NK-92 treated with Interleukin-12 subunit alpha and Interleukin-12 subunit beta, amount 100 ng/mL, for 24 hours (cell line): Measurements from ENCODE around the gene SLC43A2.

ENCODE experiments used
- DNase-seq: peaks from one replicate; lab custom pipeline; 2025; lab: John Stamatoyannopoulos, UW

The SLC43A2 gene

DNA sequence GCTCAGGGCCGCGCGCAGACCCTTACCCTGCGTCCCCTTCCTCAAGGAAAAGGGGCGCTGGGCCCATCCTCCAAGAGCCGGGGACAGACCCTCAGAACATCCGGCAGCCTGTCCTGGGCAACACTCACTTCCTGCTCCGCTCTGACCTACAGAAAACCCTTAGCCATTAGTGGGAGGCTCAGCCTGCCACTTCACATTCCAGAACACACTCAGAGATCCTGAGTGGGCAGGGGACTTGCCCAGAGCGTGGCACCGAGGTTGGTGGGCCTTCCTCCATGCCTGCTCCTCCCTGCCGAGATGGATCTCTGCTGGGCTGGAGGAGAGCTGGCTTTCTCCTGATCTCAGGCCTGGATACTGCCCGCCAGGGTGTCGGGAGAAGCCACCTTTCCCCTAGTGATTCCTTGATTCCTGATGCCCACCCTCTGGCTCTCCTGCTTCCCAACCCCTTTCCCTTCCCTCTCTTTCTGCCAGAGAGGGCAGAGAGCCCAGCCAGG is 15.4 kb upstream of the SLC43A2 start:
- DNase-seq: no peak

DNA sequence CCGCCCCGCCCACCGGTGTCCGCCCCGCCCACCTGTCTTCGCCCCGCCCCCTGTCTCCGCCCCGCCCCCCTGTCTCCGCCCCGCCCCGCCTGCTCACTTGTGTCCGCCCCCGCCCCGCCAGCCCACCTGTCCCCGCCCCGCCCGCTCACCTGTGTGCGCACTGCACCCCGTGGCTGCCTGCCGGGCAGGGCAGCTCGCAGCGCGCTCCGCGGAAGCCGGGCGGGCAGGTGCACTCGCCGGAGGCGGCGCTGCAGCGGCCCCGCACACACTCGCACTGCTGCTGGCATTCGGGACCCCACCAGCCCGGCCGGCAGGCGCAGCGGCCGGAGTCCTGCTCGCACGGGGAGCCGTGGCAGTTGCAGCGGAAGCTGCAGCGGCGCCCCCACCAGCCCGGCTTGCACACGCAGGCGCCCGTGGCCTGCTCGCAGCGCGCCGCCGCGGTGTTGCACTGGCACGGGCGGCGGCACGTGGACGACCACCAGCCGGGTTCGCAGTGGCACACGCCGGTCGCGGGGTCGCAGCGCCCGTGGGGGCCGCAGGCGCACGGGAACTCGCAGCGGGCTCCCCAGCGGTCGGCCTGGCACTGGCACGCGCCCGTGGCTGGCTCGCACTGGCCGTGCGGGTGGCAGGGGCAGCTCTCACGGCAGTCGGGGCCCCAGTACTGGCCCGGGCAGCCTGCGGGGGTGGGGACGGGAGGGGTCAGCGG is 14.8 kb upstream of the SLC43A2 start:
- DNase-seq: no peak

DNA sequence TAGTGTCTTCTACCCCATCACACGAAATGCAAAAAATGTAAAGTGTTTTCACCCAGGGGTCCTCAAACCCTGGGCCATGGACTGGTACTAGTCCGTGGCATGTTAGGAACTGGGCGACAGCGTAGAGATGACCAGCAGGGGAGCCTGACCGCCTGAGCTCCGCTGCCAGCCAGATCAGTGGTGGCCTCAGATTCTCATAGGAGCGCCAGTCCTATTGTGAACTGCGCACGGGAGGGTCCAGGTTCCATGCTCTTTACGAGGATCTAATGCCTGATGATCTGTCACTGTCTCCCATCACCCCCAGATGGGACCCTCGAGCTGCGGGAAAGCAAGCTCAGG is 12.4 kb upstream of the SLC43A2 start:
- no peak for DNase-seq

DNA sequence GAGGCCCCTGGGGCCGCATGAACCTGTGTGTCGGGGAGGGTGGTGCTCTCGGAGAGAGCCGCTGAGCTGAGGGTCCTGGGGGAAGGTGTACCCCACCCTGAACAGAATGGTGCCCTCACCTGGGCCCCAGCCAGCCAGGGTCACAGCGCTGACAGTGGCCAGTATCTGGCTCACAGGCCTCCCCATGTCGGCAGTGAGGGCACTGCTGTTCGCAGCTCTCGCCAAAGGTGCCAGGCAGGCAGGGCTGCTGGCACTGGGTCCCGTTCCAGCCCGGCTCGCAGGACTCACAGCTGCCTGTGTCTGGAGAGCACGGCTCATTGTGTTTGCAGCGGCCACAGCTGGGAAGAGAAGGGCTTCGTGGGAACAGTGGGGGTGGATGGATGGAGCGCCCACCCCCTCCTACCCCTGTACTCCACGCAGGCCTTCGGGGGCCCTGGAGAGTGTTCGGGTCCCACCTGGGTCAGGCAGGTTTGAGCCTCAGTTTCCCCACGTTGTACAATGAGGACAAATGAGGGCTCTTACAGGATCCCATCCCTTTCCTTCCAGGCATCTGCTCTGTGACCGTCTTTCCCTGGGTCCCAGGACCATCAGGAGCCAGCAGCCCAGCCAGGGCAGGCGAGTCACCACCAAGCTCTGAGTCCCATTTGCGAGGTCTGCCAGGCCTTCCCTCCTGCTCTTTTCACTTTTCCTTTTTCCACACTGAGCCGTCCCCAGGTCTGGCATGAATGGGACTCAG is 11.9 kb upstream of the SLC43A2 start:
- DNase-seq: no peak

DNA sequence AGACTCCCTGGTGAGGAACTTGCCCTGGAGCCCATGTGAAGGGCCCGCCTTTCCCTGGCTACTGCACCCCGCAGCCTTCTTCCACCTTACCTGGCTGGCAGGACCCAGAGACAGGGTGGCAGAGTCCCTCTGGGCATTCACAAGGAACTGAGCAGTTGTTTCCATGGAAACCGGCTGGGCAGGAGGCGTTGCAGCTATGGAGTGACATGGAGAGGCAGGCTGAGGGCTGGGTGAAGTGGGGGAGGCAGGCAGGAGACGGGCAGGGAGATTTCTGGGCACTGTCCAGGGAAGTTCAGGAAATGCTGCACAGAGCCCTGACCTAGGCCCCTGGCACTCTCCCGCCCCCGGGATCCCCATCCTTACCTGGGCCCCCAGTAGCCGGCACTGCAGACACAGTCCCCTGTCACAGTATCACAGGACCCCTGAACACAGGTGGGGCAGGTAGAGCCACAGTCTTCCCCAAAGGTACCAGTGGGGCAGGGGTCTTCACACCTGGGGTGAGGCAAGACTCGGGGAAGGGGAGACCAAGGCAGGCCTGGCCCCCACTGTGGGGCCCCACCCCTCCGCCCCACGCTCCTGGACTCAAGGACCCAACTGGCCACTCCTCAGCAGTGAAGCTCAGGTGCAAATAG is 11.0 kb upstream of the SLC43A2 start:
- DNase-seq: no peak

DNA sequence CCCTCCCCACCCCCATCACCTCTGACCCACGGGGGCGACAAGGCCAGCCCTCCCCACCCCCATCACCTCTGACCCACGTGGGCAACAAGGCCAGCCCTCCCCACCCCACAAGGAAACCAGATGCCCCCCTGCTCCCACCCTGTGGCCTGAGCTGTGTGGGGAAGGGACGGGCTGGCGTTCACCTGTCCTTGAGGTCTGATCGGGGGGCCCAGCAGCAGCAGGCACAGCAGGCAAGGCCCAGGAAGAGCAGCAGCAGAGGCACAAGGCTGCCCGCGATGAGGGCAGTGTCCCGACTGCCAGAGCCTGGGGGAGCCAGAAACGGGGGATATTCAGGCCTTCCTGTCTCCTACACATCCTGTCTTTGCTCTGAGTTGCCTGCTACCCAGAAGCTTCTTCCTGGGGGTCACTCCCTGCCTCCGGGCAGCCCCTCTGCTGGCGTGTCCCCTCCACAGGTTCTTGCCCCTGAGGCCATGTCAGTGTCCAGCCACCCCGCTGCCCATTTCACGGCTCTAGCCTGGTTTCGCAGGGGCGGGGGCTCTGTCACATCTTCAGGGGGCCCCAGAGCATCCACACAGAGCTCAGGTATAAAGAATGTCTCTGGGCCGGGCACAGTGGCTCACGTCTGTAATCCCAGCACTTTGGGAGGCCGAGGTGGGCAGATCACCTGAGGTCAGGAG is 10.1 kb upstream of the SLC43A2 start:
- DNase-seq: no peak

DNA sequence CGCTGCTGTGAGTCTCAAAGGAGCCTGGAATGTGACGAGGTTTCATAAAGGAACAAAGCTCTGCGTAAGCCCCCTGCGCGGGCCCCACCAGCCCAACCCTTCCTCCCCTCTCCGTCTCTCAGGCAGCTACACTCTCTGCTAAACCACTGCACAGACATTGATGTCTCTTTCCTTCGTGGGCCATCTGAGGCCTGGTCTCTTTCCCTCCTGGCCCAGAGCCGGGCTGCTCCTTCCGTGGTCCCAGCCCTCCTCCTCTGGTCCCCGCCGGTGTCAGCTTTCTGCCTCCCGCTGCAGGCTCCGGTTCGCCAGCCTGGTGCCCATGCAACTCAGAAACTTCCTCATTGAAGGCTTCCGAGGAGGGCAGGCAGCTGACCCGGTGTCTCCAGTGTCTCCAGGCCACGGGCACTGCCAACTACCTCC is 9.5 kb upstream of the SLC43A2 start:
- no peak for DNase-seq

DNA sequence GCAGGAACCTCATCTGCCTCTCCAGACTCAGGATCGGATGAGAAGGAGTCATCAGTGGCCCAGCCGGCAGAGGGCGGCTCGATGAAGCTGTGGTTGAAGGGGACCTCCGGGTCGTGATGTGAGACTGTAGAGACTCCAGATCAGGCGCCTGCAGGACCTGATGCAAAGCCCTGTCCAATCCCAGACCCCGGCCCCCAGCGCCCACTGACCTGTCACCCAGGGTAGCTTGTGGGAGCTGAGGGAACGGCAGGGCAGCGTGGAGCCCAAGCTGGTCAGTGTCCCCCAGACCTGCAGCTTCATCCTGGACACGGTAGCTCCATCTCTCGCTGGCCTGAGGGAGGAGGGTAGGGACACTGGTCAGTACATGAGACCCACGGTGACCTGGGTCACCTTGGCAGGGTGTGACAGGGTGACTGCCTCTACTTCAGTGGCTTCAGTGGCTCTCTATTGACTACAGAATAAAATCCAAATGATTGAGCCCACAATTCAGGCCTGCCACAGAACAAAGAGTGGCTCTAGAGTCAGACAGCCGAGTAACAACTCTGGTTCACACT is 8.2 kb upstream of the SLC43A2 start:
- DNase-seq: no peak

DNA sequence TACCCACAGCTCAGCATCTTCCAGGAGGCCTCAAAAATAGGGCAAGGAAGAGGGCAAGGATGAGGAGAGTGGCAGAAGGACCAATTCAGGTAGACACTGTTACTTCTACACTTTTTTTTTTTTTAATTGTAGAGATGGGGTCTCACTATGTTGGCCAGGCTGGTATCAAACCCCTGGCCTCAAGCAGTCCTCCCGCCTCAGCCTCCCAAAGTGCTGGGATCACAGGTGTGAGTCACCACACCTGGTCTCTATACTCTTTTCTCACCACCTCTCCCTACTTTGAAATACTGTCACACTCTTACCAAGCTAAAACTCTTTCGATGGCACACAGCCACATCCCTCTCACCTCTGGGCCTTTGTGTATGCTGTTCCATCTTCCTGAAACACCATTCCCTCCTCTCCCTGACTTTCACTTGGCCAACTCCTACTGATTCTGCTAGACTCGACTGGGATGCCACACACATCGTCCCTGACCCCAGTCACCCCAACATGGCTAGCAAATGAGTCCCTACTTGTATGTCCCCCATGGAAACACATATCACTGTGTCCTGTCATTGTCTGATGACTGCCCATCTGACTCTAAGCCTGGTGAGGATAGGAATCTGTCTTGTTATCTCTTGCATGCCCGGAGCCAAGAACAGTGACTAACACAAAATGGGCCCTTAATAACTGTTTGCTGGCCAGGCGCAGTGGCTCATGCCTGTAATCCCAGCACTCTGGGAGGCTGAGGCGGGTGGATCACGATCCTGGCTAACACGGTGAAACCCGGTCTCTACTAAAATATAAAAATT is 7.2 kb upstream of the SLC43A2 start:
- no peak for DNase-seq

DNA sequence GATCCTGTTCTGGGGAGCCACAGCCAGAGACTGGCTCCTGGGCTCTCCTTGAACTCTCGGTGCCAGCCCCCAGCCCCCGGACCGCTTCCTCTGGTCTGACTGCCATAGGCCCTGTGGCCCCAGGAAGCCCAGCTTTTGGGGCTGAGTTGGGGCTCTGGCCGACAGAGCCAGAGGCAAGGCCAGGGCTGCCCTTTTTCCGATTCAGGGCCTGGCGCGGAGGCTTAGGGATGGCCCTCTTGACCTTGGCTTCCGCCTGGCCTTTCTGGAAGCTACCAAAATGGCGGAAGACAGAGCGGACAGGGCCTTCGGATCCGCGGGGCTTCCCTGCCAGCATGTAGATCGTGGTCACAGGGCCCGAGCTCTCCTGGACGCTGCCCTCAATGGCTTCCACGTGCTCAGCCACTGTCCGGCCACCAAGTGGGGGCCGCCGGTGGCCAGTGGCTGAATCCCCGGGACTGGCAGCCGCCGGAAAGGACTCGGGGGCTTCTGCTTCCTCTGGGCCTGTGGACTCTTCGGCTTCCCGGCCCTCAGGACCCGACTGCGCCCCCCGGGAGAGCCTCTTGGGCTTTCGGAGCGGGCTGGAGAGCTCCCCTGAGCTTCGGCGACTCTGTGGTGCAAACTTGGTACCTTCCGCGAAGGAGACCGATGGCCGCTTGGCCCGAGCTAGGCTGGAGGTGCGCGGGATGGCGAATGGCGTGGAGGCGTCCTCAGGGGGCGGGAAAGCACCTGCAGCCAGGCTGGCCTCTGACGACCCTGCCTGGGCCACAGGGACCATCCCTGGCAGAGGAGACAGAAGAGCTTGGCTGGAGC is 6.4 kb upstream of the SLC43A2 start:
- DNase-seq: no peak

DNA sequence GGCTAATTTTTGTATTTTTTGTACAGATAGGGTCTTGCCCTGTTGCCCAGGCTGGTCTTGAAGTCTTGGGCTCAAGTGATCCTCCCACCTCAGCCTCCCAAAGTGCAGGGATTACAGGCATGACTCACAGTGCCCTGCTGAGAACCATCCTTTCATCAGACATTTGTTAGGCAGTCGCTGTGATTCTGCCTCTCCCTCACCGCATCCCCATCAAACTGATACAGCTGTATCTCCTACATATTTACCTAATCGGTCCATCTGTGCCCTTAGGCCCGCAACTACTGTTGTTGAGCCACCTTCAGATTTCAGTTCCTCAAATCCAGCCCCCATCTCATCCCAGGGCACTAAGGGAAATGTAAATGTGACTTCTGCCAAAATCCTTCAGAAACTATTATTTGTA is 2.0 kb upstream of the SLC43A2 start:
- DNase-seq: no peak

DNA sequence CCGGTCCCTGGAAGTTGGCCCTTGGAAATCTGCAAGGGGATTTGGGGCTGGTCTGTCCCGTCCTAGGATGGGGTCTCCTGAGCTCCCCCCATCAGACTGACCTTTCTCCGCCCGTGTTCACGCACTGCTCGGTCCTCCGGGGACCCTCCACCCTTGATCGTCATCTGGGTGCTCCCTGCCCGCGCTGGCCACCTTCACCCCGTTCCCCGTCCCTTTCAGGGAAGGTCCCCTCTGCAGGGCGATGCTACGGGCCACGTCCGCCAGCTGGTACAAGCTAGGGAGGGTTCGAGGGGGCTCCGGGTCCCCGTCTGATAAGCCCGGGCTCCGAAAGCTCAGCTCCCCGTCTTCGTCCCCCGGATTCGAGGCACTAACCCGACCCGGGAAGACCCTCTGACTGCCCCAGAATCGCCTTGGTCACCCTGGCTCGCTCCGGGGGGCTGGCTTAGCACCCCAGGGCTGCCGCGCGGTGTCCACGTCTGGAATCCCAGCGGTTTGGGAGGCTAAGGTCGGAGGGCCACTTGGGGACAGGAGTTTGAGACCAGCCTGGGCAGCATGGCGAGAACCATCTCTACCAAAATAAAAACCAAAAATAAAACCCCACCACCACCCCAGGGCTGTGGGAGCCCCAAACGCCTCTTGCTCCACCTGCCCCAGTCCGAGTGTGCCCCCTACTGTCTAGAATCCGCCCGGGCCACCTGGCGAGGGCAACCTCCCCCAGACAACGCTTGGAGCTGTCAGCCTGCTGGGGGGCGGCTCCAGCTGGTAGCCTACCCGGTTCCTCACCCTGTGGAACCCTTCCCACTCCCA is 1.1 kb upstream of the SLC43A2 start:
- DNase-seq: no peak

DNA sequence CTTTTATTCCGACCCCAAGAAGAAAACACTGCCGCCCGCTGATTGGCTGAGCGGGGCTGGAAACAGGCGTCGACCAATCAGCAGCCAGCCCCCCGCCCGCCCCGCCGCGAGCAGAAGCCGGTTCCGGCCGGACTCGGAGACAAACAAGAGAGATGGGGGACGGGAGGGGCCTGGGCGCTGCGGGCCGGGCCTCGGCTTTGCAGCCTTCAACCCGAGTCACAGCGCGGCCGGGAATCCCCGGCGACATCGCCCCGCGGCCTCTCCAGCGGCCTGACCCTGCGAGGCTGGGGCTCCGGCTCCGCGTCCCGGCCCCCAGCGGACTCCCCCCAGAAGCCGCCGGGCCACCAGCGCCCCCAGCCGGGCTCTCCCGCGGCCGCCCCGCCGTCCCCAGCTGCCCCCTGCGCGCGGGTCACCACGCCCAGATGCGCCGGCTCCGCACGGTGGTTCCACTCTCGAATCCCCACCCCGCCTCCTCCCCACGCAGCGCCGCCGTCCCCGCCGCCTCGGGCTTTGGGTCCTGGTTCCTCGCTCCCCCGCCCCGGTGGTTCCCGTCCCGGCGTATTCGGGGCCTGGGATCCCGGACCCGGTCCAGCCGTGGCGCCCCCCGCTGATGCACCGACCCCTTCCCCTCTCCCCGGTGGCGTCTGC is 346 bp upstream of the SLC43A2 start:
- peak; percentile 72 for DNase-seq

DNA sequence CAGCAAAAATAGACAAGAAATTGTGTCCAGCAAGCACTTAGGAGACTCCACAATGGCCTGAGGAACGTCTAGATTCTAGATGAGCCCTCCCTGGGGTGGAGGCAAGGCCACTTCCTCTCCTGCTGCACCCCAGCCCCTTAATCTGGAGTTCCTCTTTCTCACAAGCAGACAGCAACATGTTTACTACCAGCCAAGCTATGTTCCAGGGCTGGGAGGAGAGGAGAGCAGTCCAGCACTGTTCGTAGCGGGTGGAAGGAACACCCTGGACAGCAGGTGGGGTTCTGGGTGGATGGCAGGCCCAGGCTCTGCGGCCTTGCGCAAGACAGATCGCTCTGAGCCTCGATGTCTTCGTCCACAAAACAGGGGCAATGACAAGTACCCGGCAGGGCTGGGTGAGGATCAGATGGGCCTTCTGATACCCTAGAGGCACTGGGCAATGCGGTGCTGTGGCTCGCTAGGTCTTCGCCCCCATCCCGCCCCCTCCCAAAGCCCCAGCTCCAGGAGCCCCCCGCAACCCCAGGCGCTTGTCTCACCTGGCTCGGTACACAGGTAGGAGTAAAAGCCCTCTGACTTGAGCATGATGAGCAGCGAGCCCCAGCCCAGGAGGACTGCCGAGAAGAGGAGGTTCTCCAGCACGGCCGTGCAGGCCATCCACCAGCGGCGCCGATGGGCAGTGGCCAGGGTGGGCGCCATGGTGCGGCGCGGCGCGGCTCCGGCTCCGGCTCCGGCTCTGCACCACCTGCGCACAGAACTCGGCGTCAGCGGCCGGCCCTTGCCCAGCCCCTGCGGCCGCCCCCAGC is 1.3 kb downstream of the SLC43A2 start:
- DNase-seq: no peak

DNA sequence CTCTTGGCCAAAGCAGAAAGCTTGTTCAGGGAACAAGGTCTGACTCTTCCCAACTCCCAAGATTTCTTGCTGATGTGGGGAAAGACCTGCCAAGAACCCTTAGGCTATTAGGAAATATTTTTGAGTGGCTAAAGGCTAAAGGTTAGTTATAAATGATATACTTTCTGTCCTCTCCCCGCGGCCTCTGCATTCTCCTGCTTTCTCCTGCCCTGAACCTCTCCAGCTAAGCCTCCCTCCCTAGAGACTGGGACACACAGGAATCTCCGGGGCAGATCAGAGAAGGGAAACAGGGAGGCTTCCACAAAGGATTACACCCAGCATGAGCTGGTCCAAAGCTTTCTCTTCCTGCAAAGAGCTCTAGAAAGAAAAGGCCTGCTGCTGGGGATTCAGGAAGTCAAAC is 2.3 kb downstream of the SLC43A2 start:
- DNase-seq: no peak

DNA sequence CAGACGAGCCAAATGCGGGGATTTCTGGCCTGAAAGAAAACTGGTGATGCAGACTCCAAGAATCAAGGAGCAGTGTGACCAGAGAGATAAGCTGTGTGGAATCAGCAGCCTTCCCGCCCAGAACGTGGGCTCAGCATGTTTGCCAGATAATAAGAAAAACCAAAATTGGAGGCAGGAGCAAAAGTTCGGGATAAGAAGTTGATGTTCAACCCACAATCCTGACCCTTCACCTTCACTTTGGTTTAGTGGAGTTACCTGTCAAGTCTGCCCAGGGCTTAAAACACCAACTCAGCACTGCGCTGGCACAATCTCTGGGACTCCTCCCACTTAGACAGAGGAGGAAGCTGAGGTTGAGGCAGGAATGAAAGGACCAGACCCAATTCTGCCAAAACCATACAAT is 3.1 kb downstream of the SLC43A2 start:
- DNase-seq: no peak

DNA sequence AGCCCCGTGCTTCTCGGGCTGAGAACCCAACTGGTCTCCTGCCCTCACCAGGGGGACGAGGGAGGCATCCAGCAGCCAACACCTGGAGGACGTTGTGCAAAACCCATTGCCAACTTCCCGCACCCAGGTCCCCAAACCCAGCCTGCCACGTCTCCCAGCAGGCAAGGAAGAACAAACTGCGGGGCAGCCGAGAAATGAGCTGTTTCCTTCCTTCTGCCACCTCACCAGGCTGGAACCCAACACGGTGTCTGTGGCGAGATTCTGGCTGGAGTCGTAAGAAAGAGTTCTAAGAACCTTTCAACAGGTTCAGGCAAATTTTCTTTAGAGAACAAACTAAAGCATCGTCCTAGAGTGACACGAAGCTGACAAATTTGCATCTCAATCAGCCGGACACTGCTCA is 3.6 kb downstream of the SLC43A2 start:
- no peak for DNase-seq

DNA sequence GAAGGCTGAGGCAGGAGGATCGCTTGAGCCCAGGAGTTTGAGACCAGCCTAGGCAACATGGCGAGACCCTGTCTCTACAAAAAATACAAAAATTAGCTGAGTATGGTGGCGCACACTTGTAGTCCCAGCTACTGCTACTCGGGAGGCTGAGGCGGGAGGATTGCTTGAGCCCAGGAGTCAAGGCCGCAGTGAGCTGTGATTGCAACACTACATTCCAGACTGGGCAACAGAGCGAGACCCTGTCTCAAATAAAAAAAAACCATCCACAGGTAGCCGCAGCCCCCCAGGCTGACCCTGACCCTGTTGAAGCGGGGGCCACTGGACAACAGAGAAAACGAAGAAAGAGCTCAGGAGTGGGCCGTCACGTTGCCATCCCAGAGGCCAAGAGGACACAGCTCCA is 4.0 kb downstream of the SLC43A2 start:
- no peak for DNase-seq
